Measurements from ENCODE around the gene RYR2.

- TF ChIP-seq CTCF (IDR thresholded peaks at IDR 0.05): no peak
- TF ChIP-seq SIN3A (IDR thresholded peaks at IDR 0.05; ENCODE audit: borderline replicate concordance, insufficient read depth, low read depth, low read length): no peak
- no peak for TF ChIP-seq POLR2AphosphoS5 (IDR thresholded peaks at IDR 0.05; ENCODE audit: low read depth, low read length)
- TF ChIP-seq REST (IDR thresholded peaks at IDR 0.05; ENCODE audit: insufficient read depth in 1 of 2, low read depth in 2 of 2, low read length in 1 of 2): no peak
- no peak for TF ChIP-seq TCF7L2 (IDR thresholded peaks at IDR 0.05; ENCODE audit: low read depth, low read length)
These were observed 628.3 kb downstream of the RYR2 start for GRCh38 chr1:237670302-237670701.

Data from Panc1 (cell line).